HG03342 (cell line): Measurements from ENCODE around the gene PDK2.

Source experiments
- ATAC-seq: cut with Tn5 transposase; IDR thresholded peaks from one replicate; pipeline ENCODE4 v1.9.1; 2021; ENCODE audit warnings: mild to moderate bottlenecking, moderate library complexity; ENCODE audit not compliant: unreplicated experiment

PDK2 gene

DNA sequence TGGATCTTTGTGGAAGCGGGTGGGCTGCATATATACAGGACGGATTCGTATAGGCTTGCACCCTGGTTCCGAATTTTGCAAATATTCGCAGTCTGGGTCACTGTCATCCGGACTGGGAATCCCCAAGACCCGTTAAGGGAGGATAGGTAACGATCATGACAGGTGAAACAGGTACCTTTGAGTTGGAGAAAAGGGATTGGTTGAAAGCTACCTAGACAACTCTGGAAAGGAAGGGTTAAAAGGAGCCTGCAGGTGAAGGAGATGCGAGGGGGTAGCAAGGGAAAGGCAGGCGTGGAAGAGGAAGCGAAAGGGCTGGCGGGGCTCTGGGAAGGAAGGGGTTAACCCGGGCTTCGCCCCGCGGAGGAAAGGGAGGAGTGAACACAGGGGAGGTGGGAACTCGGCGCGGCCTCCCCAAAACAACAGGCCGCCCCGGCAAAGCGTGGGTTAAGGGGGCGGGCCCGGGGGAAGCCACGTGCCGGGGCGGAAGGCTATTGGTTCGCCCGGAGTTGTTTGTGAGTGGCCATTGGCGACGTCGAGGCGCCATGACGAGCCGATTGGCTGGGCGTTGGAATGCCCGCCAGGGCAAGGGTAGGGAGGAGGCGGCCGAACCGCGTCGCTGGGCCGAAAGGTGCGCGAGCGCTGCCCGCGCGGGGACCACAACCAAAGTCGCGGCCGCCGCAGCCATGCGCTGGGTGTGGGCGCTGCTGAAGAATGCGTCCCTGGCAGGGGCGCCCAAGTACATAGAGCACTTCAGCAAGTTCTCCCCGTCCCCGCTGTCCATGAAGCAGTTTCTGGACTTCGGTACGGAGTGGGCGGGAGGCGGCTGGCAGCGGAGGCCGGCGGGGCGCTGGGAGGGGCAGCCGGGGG, at the start of gene PDK2:
Gene PDK2, plus strand, starts transcription at position 599 of the 867 bp plus-strand sequence. Its CDS starts 85 bp downstream, at position 684.
- ATAC-seq, result peak; percentile 89

DNA sequence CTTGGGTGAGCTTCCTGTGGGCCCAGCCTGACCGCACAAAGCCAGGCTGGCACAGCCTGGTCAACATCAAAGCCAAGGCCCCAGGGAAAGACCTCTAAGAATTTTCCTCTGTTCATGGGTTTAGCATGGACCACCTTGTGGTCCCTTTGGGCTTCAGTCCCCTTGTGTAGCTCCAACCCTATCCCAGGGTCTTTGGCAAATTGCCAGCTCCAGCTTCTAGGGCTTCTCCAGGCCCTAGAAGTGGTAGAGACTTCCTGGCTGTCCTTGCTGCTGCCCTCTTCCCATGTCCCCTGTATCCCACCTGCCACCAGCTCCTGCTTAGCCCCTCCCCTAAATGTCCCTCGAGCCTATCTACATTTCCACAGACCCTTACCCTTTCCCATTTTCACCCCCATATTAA, 49.0 kb upstream of the PDK2 start:
- no peak for ATAC-seq

DNA sequence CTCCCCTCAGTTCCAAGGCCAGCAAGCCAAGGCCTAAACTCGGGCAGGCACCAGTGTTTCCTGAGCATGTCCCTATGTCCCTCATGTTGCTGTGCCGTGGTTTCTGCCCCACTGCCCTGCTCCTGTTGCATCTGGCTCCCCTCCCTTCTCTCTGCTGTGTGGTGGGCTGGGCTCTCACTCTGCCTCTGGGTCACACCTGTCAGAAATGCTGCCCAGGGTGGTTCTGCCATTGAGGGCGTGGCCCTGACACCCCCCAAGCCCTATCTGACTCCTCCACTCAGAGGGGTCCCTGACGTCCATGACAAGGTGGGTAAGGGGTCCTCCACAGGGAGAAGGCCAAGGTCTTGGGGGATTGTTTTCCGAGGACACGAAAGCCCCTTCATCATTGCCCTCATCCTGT, 48.5 kb upstream of the PDK2 start:
- no peak for ATAC-seq

DNA sequence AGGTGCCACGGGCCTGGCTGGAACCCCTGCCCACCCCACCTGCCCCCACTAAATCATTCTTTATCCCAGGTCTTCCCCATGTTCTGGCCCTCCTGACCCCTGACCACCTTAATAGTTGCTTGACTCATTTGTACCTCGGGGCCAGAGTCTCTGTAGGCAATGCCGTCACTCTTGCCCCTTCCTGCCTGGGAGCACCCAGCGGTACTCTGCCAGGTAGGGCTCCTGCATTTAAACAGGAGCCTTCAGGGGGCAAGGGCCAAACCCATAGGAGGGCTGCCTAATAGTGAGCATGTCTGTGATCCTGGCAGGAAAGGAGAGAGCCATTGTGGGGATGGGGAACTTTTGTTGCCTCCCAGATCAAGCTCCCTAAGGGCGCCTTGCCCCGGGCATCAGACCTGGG, 48.1 kb upstream of the PDK2 start:
- no peak for ATAC-seq

DNA sequence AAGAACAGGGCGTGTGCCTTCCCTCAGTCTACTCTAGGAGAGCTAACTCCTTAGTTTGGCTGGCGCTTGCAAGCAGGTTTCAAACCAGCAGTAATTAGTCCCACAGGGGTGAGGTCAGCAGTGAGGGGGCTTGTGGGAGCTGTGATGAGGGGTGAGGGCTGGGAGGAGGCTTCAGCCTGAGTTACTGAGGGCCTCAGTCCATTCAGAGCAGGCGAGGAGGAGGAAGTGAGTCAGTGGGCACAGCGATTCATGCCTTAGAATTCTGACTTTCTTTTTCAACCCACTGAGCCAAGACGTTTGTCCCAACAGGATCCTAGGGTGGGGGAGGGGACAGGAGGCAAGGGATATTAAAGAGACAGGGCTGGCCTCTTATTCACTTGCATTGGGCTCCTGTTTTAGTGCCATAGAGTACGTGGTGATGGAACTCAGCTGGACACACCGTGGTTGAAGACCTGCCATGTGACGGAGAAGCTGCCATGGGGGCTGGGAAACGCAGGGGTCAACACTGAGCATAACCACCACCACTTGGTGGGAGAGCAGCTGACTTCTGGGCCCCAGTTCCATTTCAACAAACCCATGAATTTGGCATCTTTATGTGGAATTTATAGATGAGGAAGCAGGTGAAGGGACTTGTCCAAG, 47.5 kb upstream of the PDK2 start:
- no peak for ATAC-seq

DNA sequence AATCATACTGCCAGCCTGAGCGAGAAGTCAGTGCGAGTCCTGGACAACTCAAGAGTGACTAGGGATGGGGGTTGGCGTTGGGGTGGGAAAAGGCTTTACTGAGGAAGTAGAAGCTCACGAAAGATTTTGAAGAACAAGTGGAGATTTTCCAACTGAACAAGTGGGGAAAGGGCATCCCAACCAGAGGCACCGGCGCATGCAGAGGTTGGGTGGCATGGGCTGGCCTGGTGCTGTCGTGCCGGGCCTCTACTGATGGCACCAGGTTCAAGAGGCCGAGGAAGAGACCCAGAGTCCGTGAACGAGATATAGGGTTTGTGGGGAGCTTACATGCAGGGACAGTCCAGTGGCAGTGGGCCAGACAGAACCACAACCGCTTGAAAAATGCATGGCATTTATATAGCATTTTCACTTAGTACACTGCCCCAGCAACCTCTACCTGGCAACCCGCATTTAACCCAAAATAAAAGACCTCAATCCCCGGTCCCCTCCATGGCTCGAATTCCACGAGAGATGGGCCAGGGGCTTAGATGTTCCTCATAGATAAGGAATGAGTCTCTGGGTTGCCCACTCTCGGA, 46.9 kb upstream of the PDK2 start:
- ATAC-seq, result no peak

DNA sequence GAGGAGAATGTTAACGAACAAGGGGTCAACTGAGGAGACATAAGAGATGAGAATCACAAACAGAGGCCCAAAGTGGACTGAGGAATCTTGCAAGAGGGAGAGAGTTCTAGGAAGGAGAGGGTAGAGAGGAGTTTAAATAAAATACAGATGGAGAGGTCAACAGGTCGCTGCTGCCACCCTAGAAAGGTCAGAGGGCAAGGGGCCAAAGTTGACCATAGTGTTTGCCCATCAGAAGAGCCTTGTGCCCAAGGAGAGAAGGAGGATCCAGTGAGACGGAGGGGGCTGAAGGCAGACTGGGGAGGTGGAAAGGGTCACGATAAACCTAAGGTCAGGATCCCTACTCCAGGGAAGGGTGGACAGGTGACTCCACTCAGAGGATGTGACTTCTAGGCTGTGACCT, 46.2 kb upstream of the PDK2 start:
- ATAC-seq, result no peak

DNA sequence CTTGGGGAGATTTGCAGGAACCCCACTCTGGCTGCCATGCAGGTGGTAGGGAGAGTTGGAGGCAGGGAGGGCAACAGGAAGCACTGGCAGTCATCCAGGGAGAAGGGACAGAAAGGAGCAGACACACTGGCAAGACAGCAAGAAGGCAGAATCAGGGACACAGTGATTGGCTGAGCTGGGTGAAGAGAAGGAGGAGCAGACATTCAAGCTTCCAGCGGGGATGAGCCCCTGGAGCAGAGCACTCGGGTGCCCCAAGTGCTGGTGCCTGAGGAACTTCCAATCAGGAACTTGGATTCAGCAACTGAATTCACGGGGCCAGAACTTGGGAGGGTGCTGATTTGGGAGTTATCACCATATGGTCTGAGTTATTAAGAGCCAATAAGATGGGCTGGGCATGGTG, 45.5 kb upstream of the PDK2 start:
- no peak for ATAC-seq

DNA sequence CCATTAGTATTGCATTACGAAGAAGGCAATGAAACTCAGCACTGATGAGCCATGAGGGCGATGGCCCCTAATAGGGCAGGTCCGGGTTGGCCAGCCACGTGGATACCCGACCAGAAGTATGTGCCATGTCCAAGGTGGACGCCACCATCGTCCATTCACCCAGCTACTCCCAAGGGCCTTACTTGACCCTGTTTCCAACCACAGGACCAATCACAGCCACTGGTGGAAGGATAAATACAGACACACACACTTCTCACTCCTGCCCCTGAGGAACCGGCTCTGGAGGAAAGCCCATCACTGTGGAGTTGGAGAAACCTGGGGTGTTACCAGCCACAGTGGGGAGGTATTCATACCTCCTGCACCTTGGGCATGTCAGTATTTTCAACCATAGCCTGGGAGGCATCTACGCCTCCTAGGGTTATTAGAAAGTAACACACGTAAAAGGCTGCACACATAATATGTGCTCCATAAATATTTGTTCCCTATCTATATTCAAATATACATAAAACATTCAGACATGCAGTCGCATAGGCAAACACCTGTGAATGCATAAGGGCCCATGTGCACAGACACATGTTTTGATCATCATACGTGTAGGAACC, 44.6 kb upstream of the PDK2 start:
- ATAC-seq, result no peak

DNA sequence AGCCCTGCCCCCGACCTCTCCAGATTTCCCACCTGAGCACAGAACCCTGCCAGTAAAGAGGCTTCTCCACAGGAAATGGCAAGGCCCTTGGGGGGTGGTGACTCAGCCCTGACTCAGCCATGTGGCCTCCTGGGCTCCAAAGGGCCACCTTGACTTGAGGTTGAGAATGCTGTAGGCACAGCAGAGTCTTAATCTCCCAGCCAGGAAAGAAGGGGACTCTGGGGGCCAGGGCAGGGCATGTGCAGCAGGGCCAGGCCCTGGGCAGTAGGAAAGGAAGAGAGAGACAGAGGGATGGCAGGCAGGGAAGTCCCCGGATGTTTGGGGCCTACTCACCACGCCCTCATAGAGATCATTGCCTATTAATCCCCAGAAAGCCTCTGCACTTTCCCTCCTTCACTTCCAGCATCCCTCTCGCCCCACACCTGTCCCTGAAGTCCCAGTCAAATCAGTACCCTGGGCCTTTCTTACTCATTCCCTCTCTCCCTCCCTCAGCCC, 44.0 kb upstream of the PDK2 start:
- ATAC-seq, result no peak

DNA sequence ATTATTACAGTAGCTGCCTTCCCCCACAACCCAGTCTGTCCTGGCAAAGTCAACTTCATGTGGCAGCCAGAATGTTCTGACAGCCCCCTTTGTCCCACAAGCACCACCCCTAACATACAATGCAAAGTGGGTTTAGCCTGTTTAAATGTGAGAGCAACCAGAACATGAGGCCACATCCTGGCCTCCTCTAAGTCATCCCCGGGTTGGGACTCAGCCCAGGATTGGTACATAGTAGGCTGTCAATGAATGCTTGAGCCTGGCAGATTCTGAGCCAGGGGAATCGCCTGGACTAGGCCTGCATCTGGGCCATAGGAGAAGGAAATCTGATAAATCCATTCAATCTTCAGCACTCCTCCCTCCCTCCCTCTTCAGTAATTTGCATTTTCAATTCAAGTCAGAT, 43.5 kb upstream of the PDK2 start:
- no peak for ATAC-seq

DNA sequence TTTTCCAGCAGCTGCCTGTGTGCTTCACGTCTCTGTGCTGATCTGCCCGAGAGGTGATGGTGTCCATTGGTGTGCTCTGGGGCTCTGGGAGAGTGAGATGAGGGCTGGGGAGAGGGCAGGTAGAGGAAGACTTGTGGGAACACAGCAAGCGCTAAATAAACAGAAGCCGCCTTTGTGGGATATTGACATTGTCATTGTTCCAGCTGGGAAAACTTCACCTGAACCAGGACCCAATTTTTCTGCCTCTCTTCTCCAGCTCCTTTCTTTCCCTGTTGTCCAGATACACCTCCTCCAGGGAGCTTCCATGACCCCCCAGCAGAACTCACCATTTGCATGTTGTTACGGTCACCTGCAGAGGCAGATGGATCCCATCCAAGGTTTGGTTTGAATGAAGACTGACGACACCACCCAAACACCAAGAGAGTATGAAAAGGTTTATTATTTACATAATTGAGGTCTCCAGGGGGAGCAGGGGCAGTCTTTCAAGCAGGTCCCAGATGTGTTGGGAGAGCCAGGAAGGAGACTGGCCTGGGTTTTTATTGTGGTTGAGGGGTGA, 42.8 kb upstream of the PDK2 start:
- no peak for ATAC-seq

DNA sequence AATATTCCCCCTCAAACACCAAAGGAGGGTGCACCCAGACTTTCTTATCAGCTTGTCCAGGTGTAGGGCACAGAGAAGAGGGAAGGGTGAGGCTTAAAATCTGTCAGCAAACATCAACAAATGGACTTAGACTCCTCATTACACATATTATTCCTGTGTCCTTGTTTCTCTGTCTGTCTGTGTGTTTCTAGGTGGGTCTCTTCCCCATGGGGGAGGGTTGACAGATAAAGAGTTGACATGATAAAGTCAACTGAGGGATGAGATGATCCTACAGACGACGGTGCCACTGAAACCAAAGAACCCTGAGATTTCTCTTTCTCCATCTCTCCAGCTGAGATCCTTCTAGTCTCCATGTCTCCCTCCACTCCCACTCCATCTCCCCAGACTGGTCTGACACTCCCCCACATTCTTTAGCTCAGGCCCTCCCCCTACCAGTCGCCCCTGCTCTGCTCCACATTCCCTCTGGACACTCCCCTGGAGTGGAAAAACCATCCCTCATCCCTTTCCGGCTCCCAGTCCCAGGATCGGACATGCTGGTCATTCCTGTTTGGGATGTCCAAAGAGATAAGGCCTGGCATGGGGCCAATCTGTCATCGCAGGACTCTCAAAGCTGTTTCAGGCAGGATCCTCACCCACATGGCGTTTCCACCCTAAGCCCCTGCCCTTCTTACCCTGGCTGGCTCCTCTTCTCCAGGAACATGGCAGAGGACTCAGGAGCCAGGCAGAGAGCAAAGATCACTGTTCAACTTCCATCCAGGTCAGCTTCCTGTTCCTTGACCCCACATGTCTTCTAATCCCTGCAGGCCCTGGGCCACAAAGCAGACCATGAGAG, 42.1 kb upstream of the PDK2 start:
- no peak for ATAC-seq

DNA sequence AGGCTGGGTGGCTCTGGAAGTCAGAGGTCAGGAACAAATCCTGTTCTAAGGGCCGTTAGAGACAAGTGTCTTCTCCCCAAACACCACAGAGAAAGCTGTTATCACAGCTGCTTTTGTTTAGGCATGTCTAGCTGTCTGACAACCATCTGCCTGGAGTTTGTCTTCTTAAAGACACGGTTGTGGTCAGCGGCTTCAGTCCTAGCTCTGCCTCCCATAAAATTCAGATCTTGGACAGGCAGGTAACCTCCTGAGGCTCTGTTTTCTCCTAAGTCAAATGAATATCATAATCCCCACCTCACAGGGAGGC, 41.5 kb upstream of the PDK2 start:
- ATAC-seq, result no peak

DNA sequence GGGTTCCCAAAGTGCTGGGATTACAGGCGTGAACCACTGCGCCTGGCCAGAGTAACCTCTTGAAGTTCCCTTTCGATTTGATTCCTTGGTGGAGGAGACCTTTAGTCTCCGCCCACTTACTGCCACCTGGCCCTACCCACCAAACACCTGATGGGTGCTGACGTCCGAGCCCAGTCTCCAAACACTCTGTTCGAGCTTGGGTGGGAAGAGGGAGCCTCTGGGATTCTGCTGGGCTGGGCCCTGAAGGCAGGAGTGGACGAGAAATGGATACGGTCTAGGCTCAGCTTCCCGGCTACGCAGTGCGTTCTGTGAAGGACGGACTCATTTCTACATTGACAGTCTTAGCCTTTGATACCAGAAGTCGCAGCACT, 40.1 kb upstream of the PDK2 start:
- no peak for ATAC-seq

DNA sequence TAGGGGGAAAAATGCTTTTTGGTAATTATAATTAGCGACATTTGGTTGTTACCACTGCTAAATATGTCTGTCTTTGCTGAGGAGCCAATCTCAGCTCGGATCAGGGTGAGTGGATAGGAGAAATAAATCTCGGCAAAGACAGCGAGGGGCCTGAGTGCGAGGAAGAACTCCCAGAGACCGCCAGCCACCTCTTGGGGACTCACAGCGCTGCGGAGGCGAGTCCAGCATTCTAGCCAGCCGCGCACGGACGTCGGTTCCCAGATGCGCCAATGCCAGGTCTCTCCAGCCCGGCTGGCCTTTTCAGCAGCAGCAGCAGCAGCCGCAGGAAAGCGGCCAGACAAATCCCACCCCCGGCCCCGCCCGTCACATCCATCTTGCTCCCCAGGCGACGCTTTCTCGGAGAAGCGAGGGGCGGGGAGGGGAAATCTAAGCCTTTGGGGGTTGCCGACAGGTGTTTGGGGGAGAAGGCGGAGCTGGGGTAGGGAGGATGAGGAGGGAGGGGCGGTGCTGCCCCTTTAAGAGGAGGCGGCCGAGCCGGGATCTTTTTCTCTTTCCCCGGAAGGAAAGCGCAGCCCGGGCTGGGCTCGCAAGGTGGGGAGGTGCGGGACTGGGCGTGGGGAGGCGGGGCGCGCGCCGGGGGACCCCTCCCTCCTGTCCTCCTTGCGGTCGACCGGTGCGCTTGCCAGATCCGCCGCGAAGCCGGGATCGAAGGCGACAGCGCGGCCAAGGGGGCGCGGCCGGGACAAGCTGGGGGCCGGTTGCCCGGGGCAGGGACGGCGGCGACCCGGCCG, 39.5 kb upstream of the PDK2 start, which contains the start of gene ITGA3:
Gene ITGA3, plus strand, starts transcription at position 685 of the 791 bp plus-strand sequence. CDS start 330 bp downstream, outside the sequence.
- ATAC-seq, result peak; percentile 40

DNA sequence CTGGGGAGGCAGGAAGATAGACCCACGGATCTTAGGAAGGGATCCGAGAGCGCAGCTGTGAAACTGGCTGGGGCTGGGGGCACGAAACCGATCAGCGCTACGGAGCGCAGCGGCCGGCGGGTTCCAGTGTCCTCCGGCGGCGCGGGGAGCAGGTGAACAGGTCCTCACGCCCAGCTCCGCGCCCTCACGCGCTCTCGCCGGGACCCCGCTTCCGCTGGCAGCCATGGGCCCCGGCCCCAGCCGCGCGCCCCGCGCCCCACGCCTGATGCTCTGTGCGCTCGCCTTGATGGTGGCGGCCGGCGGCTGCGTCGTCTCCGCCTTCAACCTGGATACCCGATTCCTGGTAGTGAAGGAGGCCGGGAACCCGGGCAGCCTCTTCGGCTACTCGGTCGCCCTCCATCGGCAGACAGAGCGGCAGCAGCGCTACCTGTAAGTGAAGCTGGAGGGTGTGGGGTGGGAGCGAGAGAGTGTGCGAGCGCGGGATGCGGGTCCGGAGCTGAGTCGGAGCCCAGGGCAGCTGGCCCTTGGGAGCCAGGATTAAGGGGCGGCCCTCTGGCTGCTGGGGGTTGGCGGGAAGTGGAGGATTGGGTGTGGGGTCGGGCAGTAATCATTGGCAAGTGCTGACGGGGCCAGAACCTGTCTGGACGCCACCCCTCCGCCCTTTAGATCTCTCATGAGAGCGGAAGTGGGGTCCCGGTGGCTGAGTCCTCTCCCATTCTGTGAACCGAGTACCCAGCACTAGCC, 38.8 kb upstream of the PDK2 start:
- peak; percentile 50 for ATAC-seq

DNA sequence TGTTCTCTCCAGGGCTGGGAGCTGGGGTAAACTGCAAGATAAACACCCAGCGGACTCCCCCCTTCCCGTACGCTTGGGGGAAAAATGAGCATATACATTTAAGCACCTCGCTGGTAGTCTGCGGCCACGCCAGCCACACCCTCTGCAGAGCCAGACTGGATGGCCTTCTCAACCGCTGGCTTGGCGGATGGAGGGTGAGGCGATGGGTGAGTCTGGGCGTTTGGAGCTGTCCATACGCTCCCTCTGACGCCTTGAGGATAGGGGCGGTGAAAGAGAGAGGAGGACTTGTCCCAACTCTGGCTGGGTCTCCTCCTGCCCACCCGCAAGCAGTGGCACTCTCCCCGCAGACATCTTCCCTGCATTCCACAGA, 38.2 kb upstream of the PDK2 start:
- ATAC-seq, result no peak

DNA sequence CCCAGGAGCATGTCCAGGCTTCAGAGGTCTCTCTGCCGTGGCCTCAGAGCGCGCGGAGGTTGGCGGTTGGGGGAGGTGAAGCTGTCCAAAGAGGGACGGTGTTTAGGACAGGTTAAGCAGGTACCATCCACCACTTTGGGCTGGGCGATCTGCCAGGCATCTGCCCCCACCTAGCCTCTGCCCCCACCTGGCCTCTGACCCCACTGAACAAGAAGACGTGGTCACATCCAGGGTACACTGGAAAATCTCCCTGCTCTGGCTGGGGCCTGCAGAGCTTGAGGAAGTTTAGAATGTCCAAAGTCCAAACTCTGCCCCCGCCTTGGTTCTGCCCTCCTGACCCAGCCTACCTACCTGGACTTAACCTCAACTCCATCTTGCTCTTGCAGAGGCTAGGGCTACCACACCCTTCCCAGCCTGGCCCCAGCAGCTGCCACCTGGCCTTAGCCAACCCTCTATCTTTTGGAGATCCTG, 37.6 kb upstream of the PDK2 start:
- no peak for ATAC-seq
